ENCODE data around the gene ERBB4.
"Not testable (repeated sequence)": the region's sequence is repeated elsewhere in the genome, so short reads cannot be mapped to it uniquely, and the experiment has no call there.

The ERBB4 gene

DNA sequence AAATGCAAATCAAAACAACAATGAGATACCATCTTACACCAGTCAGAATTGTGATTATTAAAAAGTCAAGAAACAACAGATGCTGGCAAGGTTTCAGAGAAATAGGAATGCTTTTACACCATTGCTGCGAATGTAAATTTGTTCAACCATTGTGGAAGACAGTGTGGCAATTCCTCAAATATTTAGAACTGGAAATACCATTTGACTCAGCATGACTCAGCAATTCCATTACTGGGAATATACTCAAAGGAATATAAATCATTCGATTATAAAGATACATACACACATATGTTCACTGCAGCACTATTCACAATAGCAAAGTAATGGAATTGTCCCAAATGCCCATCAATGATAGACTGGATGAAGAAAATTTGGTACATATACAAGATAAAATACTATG lies 516.7 kb downstream of the ERBB4 start:
- no peak for DNase-seq (ENCODE audit: low read depth in 2 of 2, low spot score in 1 of 2)

GRCh38 chr2:212015588-212015987 lies 523.0 kb downstream of the ERBB4 start:
- no peak for DNase-seq (ENCODE audit: low read depth in 2 of 2, low spot score in 1 of 2)

DNA sequence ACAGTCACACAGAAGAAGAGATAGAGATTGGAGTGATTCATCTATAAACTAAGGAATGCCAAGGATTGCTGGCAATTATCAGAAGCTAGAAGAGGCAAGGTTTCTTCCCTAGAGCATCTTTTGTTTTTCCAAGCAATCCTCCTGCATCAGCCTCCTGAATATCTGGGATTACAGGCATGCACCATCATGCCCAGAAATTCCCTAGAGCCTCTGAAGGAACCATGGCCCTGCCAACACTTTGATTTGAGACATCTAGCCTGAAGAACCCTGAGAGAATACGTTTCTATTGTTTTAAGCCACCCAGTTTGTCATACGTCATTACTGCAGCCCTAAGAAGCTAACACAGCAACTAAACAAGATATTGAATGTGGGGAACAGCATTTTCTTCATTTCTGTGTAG lies 525.0 kb downstream of the ERBB4 start:
- no peak for DNase-seq (ENCODE audit: low read depth in 2 of 2, low spot score in 1 of 2)

GRCh38 chr2:212010305-212010704 lies 528.3 kb downstream of the ERBB4 start:
- not testable (repeated sequence) for DNase-seq (ENCODE audit: low read depth in 2 of 2, low spot score in 1 of 2)

DNA sequence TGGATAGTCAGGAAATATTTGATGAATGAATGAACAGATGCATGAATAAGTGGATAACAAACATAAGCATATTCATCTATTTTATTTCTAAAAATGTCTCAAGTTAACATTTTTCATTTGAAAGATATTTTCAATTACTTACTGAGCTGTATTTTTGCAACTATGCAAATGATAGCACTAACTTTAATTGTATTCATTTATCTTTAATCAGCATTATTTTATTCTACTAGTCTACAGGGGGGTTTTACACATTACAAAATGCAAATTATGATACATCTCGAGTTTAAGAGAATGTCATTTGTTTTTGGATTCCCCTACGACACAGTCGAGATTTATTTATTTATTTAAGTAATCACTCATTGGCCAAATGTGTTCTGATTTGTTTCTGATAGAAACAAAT lies 530.6 kb downstream of the ERBB4 start:
- DNase-seq (ENCODE audit: low read depth in 2 of 2, low spot score in 1 of 2), result no peak

GRCh38 chr2:212005085-212005671 lies 533.4 kb downstream of the ERBB4 start:
- no peak for DNase-seq (ENCODE audit: low read depth in 2 of 2, low spot score in 1 of 2)

GRCh38 chr2:212001325-212001724 lies 537.3 kb downstream of the ERBB4 start:
- DNase-seq (ENCODE audit: low read depth in 2 of 2, low spot score in 1 of 2), result no peak

- DNase-seq (ENCODE audit: low read depth in 2 of 2, low spot score in 1 of 2), result no peak
Measured at GRCh38 chr2:211996857-211997256, 541.7 kb downstream of the ERBB4 start.

- DNase-seq (ENCODE audit: low read depth in 2 of 2, low spot score in 1 of 2), result no peak
Measured at GRCh38 chr2:211994806-211995205, 543.8 kb downstream of the ERBB4 start.

DNA sequence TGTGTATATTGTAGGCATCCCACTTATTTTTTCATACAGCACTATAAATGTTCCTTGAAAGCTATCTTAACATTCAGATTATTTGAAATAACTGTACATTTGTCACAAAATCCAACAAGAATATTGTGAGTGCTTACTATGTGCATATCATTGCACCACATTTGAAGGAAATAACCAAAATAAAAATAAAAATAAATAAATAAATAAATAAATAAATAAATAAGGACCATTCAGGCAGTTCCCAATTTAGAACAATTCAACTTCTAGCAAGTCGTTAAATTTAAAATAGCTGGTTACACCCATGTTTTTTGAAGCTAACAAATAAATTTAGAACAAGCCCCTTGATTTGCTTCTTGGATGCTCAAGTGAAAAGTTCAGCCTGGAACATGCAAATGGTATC lies 548.3 kb downstream of the ERBB4 start:
- no peak for DNase-seq (ENCODE audit: low read depth in 2 of 2, low spot score in 1 of 2)

- no peak for DNase-seq (ENCODE audit: low read depth in 2 of 2, low spot score in 1 of 2)
Measured at GRCh38 chr2:211986313-211986712, 552.3 kb downstream of the ERBB4 start.

- DNase-seq (ENCODE audit: low read depth in 2 of 2, low spot score in 1 of 2), result no peak
Measured at GRCh38 chr2:211985393-211985792, 553.2 kb downstream of the ERBB4 start.

GRCh38 chr2:211982162-211982561 lies 556.4 kb downstream of the ERBB4 start:
- DNase-seq (ENCODE audit: low read depth in 2 of 2, low spot score in 1 of 2), result no peak

- DNase-seq (ENCODE audit: low read depth in 2 of 2, low spot score in 1 of 2), result no peak
Measured at GRCh38 chr2:211981451-211981850, 557.2 kb downstream of the ERBB4 start.

DNA sequence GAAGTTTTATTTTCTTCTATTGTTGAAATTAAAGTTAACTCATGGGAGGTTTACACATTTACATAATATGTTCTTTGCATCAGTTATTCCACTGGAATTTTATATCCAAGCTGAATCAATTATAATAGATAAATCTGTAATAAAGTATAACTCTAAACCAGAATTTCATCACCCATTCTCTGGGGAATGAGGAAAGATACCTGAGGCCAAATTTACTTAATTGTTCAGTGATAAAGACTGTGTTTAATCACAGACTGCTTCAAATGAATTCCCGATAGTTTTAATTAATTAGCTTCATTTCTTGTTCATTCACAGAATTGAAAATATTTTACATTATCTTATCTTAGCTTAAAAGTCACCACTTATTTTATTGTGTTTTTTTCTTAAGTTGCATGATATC lies 562.5 kb downstream of the ERBB4 start:
- no peak for DNase-seq (ENCODE audit: low read depth in 2 of 2, low spot score in 1 of 2)

DNA sequence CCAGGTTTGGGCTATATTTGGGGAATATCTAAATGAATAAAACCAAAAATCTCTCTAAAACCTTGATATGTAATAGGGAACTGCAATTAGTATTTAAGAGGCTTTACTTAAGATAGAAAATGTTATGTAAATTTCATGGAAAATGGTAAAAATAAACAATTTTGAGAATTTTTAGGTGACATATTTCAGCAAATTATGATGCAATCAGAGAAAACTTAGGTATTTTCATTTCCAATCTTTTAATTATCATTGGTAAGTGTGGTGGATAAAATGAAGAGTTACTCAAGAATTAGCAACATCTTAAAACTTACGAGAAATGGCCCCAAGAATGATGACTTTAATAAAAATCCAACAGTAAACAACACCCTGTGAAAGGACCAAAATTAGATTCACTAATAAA lies 571.4 kb downstream of the ERBB4 start:
- DNase-seq (ENCODE audit: low read depth in 2 of 2, low spot score in 1 of 2), result no peak

DNA sequence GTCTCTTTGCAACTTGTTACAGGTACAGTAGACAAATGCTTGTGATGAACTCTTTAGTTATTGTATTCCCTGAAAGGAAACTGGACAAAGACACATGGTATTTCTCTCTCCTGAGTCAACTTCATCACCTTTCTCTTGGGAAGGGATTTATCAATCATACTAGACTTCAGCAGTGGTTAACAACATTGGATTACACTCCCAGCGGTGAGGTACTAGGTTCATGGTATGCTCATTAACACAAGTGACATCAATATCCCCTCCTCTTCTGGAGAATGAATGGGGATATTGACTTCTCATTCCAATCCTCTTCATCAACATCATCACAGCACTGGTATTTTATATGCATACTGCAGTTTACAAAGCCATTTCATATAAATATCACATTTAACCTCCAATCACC lies 574.6 kb downstream of the ERBB4 start:
- DNase-seq (ENCODE audit: low read depth in 2 of 2, low spot score in 1 of 2), result no peak

DNA sequence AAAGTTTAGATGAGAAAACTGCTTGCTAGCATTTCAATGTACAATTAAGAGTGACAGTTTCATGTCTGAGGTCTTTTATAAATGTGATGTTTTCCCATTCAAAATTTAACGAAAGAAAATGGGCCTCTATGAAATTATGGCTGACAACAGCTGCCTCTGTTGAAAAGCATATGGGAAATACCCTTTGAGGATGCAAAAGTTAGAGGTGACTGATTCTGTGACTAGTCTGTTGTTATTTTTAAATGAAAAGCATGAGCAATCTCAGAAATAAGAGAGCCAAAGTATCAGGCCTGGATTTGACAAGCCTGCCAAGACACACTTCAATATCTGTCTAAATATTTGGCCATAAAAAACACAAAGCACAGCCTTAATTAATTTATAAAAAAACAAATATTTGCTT lies 580.8 kb downstream of the ERBB4 start:
- DNase-seq (ENCODE audit: low read depth in 2 of 2, low spot score in 1 of 2), result no peak

GRCh38 chr2:211955648-211956047 lies 583.0 kb downstream of the ERBB4 start:
- DNase-seq (ENCODE audit: low read depth in 2 of 2, low spot score in 1 of 2), result no peak

- no peak for DNase-seq (ENCODE audit: low read depth in 2 of 2, low spot score in 1 of 2)
Measured at GRCh38 chr2:211948932-211949331, 589.7 kb downstream of the ERBB4 start.

DNA sequence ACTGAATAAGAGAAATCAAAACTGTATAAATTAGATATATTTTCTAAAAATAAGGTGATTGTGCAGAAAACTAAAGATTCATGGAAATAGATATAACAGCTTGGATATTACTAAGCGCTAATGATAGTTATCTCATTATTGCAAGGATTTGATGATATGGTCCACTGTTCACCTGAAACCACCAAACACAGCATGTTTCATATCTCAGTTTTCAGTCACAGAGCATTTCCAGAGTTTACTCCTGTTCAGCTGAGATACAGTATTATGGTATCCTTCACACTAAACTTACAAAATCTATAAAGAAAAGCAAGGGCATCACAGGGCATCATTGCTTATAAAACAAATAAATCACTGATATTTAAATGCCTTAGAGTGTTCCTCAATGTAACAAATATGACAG lies 591.6 kb downstream of the ERBB4 start:
- DNase-seq (ENCODE audit: low read depth in 2 of 2, low spot score in 1 of 2), result no peak

DNA sequence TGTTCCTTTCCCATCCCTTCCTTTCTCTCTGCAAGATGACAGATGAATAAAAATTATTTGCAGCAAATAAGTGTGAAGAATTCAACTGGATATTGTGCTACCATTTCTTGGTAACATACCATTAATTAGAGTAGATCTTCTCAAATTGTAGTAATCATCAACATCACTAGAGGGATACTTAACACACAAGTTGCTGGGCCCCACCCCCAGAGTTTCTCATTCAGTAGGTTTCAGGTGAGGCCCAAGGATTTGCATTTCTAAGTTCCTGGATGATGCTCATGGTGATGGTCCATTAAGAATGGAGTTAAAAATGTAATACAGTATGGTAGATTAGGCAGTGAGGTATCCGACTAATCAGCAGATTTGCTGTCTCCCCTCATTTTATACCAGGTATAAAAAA lies 594.0 kb downstream of the ERBB4 start:
- DNase-seq (ENCODE audit: low read depth in 2 of 2, low spot score in 1 of 2), result no peak

- DNase-seq (ENCODE audit: low read depth in 2 of 2, low spot score in 1 of 2), result no peak
Measured at GRCh38 chr2:211942153-211942552, 596.4 kb downstream of the ERBB4 start.

GRCh38 chr2:211941216-211941747 lies 597.3 kb downstream of the ERBB4 start:
- no peak for DNase-seq (ENCODE audit: low read depth in 2 of 2, low spot score in 1 of 2)
